Panc1 (cell line): Measurements from ENCODE around the gene PINK1. TPM values are rescaled to one million over a fixed set of nuclear protein-coding genes. Genes with fewer than 3 reads are reported as not detected.

Experiments
- ATAC-seq: fragments of 200-7000 bp; cut with Tn5 transposase; 2 replicates; pipeline ENCODE4 v1.9.1; 2020; ENCODE audit warnings: mild to moderate bottlenecking, moderate library complexity
- BruUV-seq: library from RNA; stranded (reverse); fragments of 400-500 nt; replicated peaks from 2 replicates; lab custom pipeline; 2021; lab: Mats Ljungman, UMichigan
- CTCF ChIA-PET: fragments of 300-600 bp; sonication (Branson Sonifier 250); formaldehyde crosslinking; loops from one replicate; lab custom pipeline; 2022; ENCODE audit warnings: antibody characterized with exemption; lab: Charles Lee
- POLR2A ChIA-PET: fragments of 300-600 bp; sonication (Branson Sonifier 250); formaldehyde crosslinking; loops from one replicate; lab custom pipeline; 2022; ENCODE audit warnings: antibody characterized with exemption; lab: Charles Lee
- DNase-seq: peaks from one replicate; pipeline ENCODE4 v3.0.0-alpha.2; 2010; ENCODE audit warnings: low read depth, low spot score
- H3K27ac ChIP-seq: 2 replicates; pipeline ENCODE4 v1.5.1; 2011; ENCODE audit warnings: mild to moderate bottlenecking, low read length, inconsistent platforms
- H3K27me3 ChIP-seq: fragments of 200-500 bp; sonication (Bioruptor generic); 2 replicates; pipeline ENCODE4 v1.6.0; 2014; ENCODE audit warnings: low read length, inconsistent platforms; ENCODE audit not compliant: control insufficient read depth, insufficient read depth
- H3K36me3 ChIP-seq: fragments of 200-500 bp; sonication (Bioruptor generic); 2 replicates; pipeline ENCODE4 v1.5.1; 2014; ENCODE audit warnings: inconsistent platforms, mild to moderate bottlenecking, low read length, moderate library complexity; ENCODE audit not compliant: control insufficient read depth, insufficient read depth
- H3K4me1 ChIP-seq: 2 replicates; pipeline ENCODE4 v1.5.1; 2011; ENCODE audit warnings: inconsistent platforms, mild to moderate bottlenecking, low read length, moderate library complexity; ENCODE audit not compliant: control insufficient read depth, insufficient read depth
- H3K4me3 ChIP-seq, 2 experiments: 2 replicates each; pipeline ENCODE4 v1.5.1; 2011 to 2012; ENCODE audit warnings: low read depth in 2 of 2, low read length in 2 of 2, mild to moderate bottlenecking in 2 of 2, inconsistent platforms in 1 of 2, moderate library complexity in 1 of 2
- H3K9me3 ChIP-seq: fragments of 200-500 bp; sonication (Bioruptor generic); 2 replicates; pipeline ENCODE4 v1.5.1; 2014; ENCODE audit warnings: low read depth, mild to moderate bottlenecking, inconsistent platforms, low read length, moderate library complexity; ENCODE audit not compliant: control insufficient read depth, insufficient read depth
- POLR2AphosphoS5 ChIP-seq: IDR thresholded peaks from 2 replicates; pipeline ENCODE4 v1.6.1; 2012; ENCODE audit warnings: mild to moderate bottlenecking, low read depth, low read length, moderate library complexity
- SIN3A ChIP-seq: IDR thresholded peaks from 2 replicates; pipeline ENCODE4 v1.6.1; 2012; ENCODE audit warnings: low read depth, mild to moderate bottlenecking, low read length, moderate library complexity, borderline replicate concordance; ENCODE audit not compliant: insufficient read depth
- TCF7L2 ChIP-seq: IDR thresholded peaks from 2 replicates; pipeline ENCODE4 v1.6.1; 2011; ENCODE audit warnings: mild to moderate bottlenecking, low read depth, low read length, inconsistent platforms
- in situ Hi-C: cut with HindIII; loops from 2 replicates; pipeline ENCODE4 v1.10.0; 2016; ENCODE audit warnings: low sequenced_read_pairs, low pct_unique_long_range_greater_than_20kb
- intact Hi-C: fragments of 100-400 bp; cut with micrococcal nuclease; formaldehyde crosslinking; loops from one replicate; pipeline ENCODE4 v1.10.0; 2022; ENCODE audit not compliant: unreplicated experiment
- total RNA-seq: library from RNA; stranded (reverse); gene quantifications from one replicate; pipeline ENCODE4 v1.2.1, GENCODE V29; 2021; ENCODE audit not compliant: unreplicated experiment
- TF ChIP-seq, protein P1 (sequence below), 2 experiments: IDR thresholded peaks; 2 replicates each; pipeline ENCODE4 v1.6.1; 2011 to 2012; ENCODE audit warnings: low read depth in 2 of 2, control low read depth in 1 of 2, low read length in 1 of 2, mild to moderate bottlenecking in 1 of 2, moderate library complexity in 1 of 2; ENCODE audit not compliant: insufficient read depth in 1 of 2
- TF ChIP-seq, protein P2 (sequence below): fragments of 450-650 bp; IDR thresholded peaks from 2 replicates; pipeline ENCODE4 v1.5.1; 2017; ENCODE audit warnings: mild to moderate bottlenecking

The PINK1 gene
- total RNA-seq, 1 experiment from 2014 or later, result 32.1 TPM

DNA sequence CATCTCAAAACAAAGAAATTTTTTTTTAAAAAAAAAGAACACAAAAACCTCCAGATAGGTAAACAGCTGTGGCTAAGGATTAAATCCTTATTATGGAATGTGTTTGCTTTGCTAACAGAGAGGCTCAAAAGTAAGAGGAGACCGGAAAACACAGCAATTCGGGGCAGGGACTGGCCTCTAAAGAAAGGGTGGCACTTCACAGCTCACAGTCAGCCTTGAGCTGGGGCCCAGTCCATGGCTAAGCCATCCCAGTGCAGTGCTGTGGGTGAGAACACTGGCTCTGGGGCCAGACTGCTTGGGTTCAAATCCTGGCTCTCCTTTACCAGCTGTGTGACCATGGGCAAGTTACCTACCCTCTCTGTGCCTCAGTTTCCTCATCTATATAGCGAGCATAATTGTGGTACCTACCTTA, 56.4 kb downstream of the PINK1 start:
- Histone ChIP-seq H3K27me3 (no peaks in the 10 kb centered on the region), H3K4me3 (no peak overlapping the region), H3K27ac (no peak overlapping the region), H3K4me1 (no peaks in the 10 kb centered on the region), H3K36me3 (no peaks in the 10 kb centered on the region), H3K9me3 (no peaks in the 10 kb centered on the region)
- CTCF ChIA-PET, result no interaction called here
- TF ChIP-seq, protein P1, sequence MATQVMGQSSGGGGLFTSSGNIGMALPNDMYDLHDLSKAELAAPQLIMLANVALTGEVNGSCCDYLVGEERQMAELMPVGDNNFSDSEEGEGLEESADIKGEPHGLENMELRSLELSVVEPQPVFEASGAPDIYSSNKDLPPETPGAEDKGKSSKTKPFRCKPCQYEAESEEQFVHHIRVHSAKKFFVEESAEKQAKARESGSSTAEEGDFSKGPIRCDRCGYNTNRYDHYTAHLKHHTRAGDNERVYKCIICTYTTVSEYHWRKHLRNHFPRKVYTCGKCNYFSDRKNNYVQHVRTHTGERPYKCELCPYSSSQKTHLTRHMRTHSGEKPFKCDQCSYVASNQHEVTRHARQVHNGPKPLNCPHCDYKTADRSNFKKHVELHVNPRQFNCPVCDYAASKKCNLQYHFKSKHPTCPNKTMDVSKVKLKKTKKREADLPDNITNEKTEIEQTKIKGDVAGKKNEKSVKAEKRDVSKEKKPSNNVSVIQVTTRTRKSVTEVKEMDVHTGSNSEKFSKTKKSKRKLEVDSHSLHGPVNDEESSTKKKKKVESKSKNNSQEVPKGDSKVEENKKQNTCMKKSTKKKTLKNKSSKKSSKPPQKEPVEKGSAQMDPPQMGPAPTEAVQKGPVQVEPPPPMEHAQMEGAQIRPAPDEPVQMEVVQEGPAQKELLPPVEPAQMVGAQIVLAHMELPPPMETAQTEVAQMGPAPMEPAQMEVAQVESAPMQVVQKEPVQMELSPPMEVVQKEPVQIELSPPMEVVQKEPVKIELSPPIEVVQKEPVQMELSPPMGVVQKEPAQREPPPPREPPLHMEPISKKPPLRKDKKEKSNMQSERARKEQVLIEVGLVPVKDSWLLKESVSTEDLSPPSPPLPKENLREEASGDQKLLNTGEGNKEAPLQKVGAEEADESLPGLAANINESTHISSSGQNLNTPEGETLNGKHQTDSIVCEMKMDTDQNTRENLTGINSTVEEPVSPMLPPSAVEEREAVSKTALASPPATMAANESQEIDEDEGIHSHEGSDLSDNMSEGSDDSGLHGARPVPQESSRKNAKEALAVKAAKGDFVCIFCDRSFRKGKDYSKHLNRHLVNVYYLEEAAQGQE (IDR thresholded peaks at IDR 0.05; ENCODE audit: insufficient read depth in 1 of 2, low read depth in 2 of 2, low read length in 1 of 2), result no peak
- TF ChIP-seq SIN3A (no peak), POLR2AphosphoS5 (no peak), TCF7L2 (no peak)
- TF ChIP-seq, protein P2, sequence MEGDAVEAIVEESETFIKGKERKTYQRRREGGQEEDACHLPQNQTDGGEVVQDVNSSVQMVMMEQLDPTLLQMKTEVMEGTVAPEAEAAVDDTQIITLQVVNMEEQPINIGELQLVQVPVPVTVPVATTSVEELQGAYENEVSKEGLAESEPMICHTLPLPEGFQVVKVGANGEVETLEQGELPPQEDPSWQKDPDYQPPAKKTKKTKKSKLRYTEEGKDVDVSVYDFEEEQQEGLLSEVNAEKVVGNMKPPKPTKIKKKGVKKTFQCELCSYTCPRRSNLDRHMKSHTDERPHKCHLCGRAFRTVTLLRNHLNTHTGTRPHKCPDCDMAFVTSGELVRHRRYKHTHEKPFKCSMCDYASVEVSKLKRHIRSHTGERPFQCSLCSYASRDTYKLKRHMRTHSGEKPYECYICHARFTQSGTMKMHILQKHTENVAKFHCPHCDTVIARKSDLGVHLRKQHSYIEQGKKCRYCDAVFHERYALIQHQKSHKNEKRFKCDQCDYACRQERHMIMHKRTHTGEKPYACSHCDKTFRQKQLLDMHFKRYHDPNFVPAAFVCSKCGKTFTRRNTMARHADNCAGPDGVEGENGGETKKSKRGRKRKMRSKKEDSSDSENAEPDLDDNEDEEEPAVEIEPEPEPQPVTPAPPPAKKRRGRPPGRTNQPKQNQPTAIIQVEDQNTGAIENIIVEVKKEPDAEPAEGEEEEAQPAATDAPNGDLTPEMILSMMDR, result no peak
- DNase-seq (no peak), ATAC-seq (no peak)
- BruUV-seq, result no TSS peak
- in situ Hi-C loops (no loop called here), intact Hi-C loops (no loop called here)
- POLR2A ChIA-PET, result interaction anchor here (0.6 kb wide), 1 partner anchor 12 kb away, joined by 3 read pairs; no protein-coding TSS in a partner anchor

DNA sequence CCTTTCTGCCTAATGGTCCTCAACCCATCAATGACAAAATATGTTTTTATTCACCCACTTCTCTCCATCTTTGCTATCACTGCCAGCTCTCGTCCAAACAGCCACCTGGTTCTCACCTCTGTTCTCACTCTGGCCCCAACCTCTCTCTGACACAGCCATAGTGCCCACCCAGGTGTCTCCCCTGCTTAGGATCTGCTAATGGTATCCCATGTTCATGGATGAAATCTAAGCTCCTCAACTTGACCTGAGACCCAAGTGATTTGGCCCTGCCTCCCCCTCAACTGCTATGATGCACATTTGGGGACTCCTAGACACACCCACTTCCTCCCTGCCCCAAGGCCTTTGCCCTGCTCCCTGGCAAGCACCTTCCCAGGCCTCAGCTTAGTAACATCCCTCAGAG, 58.6 kb downstream of the PINK1 start:
- no peak overlapping the region for H3K27ac ChIP-seq
- peaks cover under 1% of the 10 kb centered on the region for H3K4me1 ChIP-seq
- intact Hi-C loops, result no loop called here
- H3K9me3 ChIP-seq, result no peaks in the 10 kb centered on the region
- TF ChIP-seq TCF7L2 (no peak), POLR2AphosphoS5 (no peak), SIN3A (no peak)
- TF ChIP-seq, protein P2, result no peak
- TF ChIP-seq, protein P1 (IDR thresholded peaks at IDR 0.05; ENCODE audit: insufficient read depth in 1 of 2, low read depth in 2 of 2, low read length in 1 of 2), result no peak
- DNase-seq, result no peak
- H3K36me3 ChIP-seq, result no peaks in the 10 kb centered on the region
- ChIA-PET POLR2A (no interaction called here), CTCF (interaction anchor here (0.6 kb wide), 1 partner anchor 106 kb away, joined by 4 read pairs; no protein-coding TSS in a partner anchor)
- BruUV-seq, result no TSS peak
- H3K4me3 ChIP-seq, result no peak overlapping the region
- in situ Hi-C loops, result no loop called here
- H3K27me3 ChIP-seq, result no peaks in the 10 kb centered on the region
- no peak for ATAC-seq
